Suprapubic skin (tissue), 4 donors: ENCODE data around the gene ADAM8. TPM values are rescaled to one million over a fixed set of nuclear protein-coding genes. Genes with fewer than 3 reads are reported as not detected.

Experiments used
- DNase-seq, 2 donors: peaks; one replicate each; pipeline ENCODE4 v3.0.0-alpha.2; 2019; ENCODE audit warnings: low spot score in 2 of 2
- H3K27ac ChIP-seq: fragments of 200-600 bp; sonication (generic); one replicate; pipeline ENCODE4 v1.5.1; 2019
- H3K27me3 ChIP-seq: fragments of 200-600 bp; sonication (generic); one replicate; pipeline ENCODE4 v1.5.1; 2019
- H3K36me3 ChIP-seq: fragments of 200-600 bp; sonication (generic); one replicate; pipeline ENCODE4 v1.5.1; 2019
- H3K4me1 ChIP-seq: fragments of 200-600 bp; sonication (generic); one replicate; pipeline ENCODE4 v1.5.1; 2019
- H3K4me3 ChIP-seq: fragments of 200-600 bp; sonication (generic); one replicate; pipeline ENCODE4 v1.5.1; 2019; ENCODE audit warnings: mild to moderate bottlenecking
- H3K9me3 ChIP-seq: fragments of 200-600 bp; sonication (generic); one replicate; pipeline ENCODE4 v1.5.1; 2019
- EP300 ChIP-seq: sonication (generic); formaldehyde crosslinking; IDR thresholded peaks from one replicate; pipeline ENCODE4 v1.6.1; 2017; ENCODE audit warnings: antibody characterized with exemption
- POLR2A ChIP-seq, 2 donors: fragments of 450-650 bp; IDR thresholded peaks; one replicate each; pipeline ENCODE4 v1.6.1; 2017; ENCODE audit warnings: antibody characterized with exemption in 2 of 2, mild to moderate bottlenecking in 2 of 2, moderate library complexity in 2 of 2
- POLR2AphosphoS5 ChIP-seq, 3 donors: sonication (generic); formaldehyde crosslinking; IDR thresholded peaks; one replicate each; pipeline ENCODE4 v1.6.1; 2017; ENCODE audit warnings: antibody characterized with exemption in 3 of 3
- WGBS: methylation state at CpG from one replicate; pipeline ENCODE4 v1.1.5; 2018; 5-methylcytosine and 5-hydroxymethylcytosine counted together
- total RNA-seq, 4 donors: library from RNA; depleted of rRNA; stranded (reverse); fragments of >200 nt; gene quantifications; one replicate each; pipeline ENCODE4 v1.1.0, GENCODE V29; 2016
- TF ChIP-seq, protein P1 (sequence below), 2 donors: fragments of 200-600 bp in 1 of 2; fragments of 450-650 bp in 1 of 2; sonication (generic) in 1 of 2; IDR thresholded peaks; one replicate each; pipeline ENCODE4 v1.5.1; 2016 to 2019; ENCODE audit warnings: antibody characterized with exemption in 2 of 2, mild to moderate bottlenecking in 1 of 2, moderate library complexity in 1 of 2

Gene ADAM8
- total RNA-seq, 4 donors from 2014 or later, result 3.0 to 18.4 (median 4.1) TPM

DNA sequence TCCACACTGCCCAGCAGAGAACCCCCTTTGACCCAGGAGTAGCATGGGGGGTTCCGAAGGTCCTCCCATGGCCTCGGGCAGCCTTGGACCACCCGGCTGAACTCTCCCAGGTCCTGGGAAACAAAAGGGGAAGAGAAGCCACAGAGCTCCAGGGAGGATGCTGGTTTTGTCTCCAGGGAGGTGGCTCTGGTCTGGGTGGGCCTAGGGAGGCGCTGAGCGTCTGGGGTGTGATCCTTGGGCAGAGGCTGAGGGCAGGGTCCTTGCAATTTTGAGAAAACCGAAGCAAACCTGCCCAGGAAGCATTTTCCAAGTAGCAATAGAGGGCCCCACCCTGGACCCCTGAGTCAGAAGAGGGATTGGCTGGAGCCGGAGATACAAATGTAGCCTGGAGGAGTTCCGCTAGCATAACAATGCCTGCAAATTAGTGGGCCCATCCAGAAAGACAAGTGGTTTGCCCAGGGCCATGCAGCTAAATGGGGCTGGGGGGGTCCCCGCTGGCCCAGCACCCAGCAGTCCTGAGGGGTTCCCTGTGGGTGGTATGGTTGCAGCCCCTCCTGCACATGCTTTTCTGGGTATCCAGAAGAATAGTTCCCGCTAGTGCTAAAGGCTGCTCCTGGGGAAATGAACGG, 44.6 kb downstream of the ADAM8 start:
- Histone ChIP-seq H3K4me3 (no peak overlapping the region), H3K9me3 (no peaks in the 10 kb centered on the region), H3K27me3 (peaks cover 100% of the 10 kb centered on the region), H3K36me3 (no peaks in the 10 kb centered on the region), H3K27ac (no peak overlapping the region), H3K4me1 (peaks cover 36% of the 10 kb centered on the region)
- WGBS, result 46% methylated on average over 8 of the region's 11 CpGs
- DNase-seq, result no peak
- TF ChIP-seq POLR2A (IDR thresholded peaks at IDR 0.05) (no peak), POLR2AphosphoS5 (IDR thresholded peaks at IDR 0.05) (no peak), EP300 (no peak)
- TF ChIP-seq, protein P1, sequence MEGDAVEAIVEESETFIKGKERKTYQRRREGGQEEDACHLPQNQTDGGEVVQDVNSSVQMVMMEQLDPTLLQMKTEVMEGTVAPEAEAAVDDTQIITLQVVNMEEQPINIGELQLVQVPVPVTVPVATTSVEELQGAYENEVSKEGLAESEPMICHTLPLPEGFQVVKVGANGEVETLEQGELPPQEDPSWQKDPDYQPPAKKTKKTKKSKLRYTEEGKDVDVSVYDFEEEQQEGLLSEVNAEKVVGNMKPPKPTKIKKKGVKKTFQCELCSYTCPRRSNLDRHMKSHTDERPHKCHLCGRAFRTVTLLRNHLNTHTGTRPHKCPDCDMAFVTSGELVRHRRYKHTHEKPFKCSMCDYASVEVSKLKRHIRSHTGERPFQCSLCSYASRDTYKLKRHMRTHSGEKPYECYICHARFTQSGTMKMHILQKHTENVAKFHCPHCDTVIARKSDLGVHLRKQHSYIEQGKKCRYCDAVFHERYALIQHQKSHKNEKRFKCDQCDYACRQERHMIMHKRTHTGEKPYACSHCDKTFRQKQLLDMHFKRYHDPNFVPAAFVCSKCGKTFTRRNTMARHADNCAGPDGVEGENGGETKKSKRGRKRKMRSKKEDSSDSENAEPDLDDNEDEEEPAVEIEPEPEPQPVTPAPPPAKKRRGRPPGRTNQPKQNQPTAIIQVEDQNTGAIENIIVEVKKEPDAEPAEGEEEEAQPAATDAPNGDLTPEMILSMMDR (IDR thresholded peaks at IDR 0.05), result no peak

DNA sequence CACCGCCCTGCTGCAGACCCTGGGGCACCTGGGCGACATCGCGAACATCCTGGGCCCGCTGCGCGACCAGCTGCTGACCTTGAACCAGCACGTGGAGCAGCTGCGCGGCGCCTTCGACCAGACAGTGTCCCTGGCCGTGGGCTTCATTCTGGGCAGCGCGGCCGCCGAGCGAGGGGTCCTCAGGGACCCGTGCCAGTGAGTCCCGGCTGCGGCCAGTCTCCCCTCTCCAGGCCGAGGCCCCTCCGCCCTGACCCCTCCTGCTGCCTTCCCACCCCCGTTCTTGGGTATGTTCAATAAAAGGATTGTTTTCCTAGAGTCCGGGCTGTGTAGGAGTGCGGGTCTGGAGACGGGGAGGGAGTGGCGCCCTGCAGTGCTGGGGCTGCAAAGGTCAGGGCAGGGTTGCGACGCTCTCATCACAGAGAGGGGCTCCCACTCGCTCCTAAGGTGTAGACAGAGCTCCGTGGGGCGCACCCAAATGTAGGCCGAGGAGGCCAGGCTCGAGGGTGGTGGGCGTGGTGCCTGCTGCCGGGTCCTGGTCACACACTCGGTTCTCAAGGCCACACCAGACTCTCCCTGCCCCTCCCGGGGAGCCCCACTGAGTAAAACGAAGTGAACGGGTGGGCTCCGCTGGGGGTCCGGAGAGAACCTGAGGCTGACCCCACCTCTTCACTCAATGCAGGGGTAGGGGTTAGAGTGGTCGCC, 45.3 kb downstream of the ADAM8 start:
- WGBS, result 32% methylated on average over 15 of the region's 44 CpGs
- DNase-seq, result no peak
- peaks cover 100% of the 10 kb centered on the region for H3K27me3 ChIP-seq
- no peaks in the 10 kb centered on the region for H3K9me3 ChIP-seq
- H3K27ac ChIP-seq, result no peak overlapping the region
- H3K36me3 ChIP-seq, result no peaks in the 10 kb centered on the region
- no peak overlapping the region for H3K4me3 ChIP-seq
- H3K4me1 ChIP-seq, result peaks cover 30% of the 10 kb centered on the region
- TF ChIP-seq POLR2AphosphoS5 (IDR thresholded peaks at IDR 0.05) (no peak), EP300 (no peak), POLR2A (IDR thresholded peaks at IDR 0.05) (no peak)
- TF ChIP-seq, protein P1 (IDR thresholded peaks at IDR 0.05), result no peak

DNA sequence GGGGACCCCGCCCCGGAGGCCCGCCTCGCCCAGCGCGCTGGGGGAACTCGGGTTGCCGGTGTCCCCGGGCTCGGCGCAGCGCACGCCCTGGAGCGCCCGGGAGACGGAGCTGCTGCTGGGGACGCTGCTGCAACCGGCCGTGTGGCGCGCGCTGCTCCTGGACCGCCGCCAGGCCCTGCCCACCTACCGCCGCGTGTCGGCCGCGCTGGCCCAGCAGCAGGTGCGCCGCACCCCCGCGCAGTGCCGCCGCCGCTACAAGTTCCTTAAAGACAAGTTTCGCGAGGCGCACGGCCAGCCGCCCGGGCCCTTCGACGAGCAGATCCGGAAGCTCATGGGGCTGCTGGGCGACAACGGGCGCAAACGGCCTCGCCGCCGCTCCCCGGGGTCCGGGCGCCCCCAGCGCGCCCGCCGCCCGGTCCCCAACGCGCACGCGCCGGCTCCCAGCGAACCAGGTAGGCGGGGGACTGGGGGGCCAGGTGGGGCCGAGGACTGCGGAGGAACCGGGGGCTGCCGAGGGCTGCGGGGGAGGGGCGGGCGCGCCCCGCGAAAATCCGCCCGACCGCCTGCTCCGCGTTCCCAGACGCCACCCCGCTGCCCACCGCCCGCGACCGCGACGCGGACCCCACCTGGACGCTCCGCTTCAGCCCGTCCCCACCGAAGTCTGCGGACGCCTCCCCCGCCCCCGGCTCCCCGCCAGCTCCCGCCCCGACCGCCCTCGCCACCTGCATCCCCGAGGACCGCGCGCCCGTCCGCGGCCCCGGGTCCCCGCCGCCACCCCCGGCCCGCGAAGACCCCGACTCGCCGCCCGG, 46.1 kb downstream of the ADAM8 start:
- Histone ChIP-seq H3K27ac (no peak overlapping the region), H3K9me3 (no peaks in the 10 kb centered on the region), H3K36me3 (no peaks in the 10 kb centered on the region), H3K27me3 (peaks cover 100% of the 10 kb centered on the region), H3K4me1 (peaks cover 22% of the 10 kb centered on the region), H3K4me3 (peak overlapping the region; percentile 30)
- no peak for DNase-seq
- WGBS, result no CpG with 5 or more reads among the region's 122 CpGs
- TF ChIP-seq POLR2AphosphoS5 (IDR thresholded peaks at IDR 0.05) (no peak), POLR2A (IDR thresholded peaks at IDR 0.05) (no peak), EP300 (no peak)
- TF ChIP-seq, protein P1 (IDR thresholded peaks at IDR 0.05), result no peak

DNA sequence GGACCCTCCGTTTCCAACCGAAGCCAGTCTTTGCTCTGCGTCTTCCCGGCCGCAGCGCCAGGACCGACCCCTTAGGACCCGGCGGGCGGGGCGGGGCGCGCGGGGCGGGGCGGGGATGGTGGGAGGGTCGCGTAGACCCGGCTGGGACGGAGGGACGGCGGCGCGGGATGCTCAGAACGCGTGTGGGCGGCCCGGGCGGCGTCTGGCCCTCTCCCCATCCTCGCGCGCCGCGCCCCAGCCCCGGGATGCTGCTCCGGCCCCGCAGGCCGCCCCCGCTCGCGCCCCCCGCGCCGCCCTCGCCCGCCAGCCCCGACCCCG, 46.7 kb downstream of the ADAM8 start, which contains the start of gene UTF1:
UTF1 (plus strand) TSS at position 174 of the 318 bp plus-strand sequence; CDS start at position 246, 72 bp downstream.
- H3K4me1 ChIP-seq, result peaks cover 16% of the 10 kb centered on the region
- H3K4me3 ChIP-seq, result peak within 1 kb of the TSS; percentile 30
- no CpG with 5 or more reads among the region's 49 CpGs for WGBS
- no peaks in the 10 kb centered on the region for H3K9me3 ChIP-seq
- peaks cover 100% of the 10 kb centered on the region for H3K27me3 ChIP-seq
- no peaks in the 10 kb centered on the region for H3K36me3 ChIP-seq
- H3K27ac ChIP-seq, result no peak within 1 kb of the TSS
- TF ChIP-seq, protein P1 (IDR thresholded peaks at IDR 0.05), result no peak
- TF ChIP-seq POLR2AphosphoS5 (IDR thresholded peaks at IDR 0.05) (no peak), POLR2A (IDR thresholded peaks at IDR 0.05) (no peak), EP300 (no peak)
- DNase-seq, result no peak
